Measurements from ENCODE around the gene NTF3. TPM values are rescaled to one million over a fixed set of nuclear protein-coding genes. Genes with fewer than 3 reads are reported as not detected.

NTF3 gene
- total RNA-seq, 6 experiments from 2014 or later = 5.2 to 9.5 (median 8.6) TPM

- TF ChIP-seq, protein P1, sequence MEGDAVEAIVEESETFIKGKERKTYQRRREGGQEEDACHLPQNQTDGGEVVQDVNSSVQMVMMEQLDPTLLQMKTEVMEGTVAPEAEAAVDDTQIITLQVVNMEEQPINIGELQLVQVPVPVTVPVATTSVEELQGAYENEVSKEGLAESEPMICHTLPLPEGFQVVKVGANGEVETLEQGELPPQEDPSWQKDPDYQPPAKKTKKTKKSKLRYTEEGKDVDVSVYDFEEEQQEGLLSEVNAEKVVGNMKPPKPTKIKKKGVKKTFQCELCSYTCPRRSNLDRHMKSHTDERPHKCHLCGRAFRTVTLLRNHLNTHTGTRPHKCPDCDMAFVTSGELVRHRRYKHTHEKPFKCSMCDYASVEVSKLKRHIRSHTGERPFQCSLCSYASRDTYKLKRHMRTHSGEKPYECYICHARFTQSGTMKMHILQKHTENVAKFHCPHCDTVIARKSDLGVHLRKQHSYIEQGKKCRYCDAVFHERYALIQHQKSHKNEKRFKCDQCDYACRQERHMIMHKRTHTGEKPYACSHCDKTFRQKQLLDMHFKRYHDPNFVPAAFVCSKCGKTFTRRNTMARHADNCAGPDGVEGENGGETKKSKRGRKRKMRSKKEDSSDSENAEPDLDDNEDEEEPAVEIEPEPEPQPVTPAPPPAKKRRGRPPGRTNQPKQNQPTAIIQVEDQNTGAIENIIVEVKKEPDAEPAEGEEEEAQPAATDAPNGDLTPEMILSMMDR (IDR thresholded peaks at IDR 0.05) = no peak
- H3K36me3 Mint-ChIP-seq (ENCODE audit: low read depth) = no peaks in the 10 kb centered on the region; the same call in 1 of the 2 replicates
- H3K4me3 Mint-ChIP-seq = no peak overlapping the region
- DNase-seq = no peak
- H3K9me3 Mint-ChIP-seq = no peaks in the 10 kb centered on the region
- H3K27ac Mint-ChIP-seq = no peak overlapping the region
- H3K4me1 Mint-ChIP-seq (ENCODE audit: low read depth) = peaks cover 55% of the 10 kb centered on the region
- peaks cover 3% of the 10 kb centered on the region; the same call in 1 of the 2 replicates for H3K27me3 Mint-ChIP-seq (ENCODE audit: insufficient read depth)
These were observed 71.9 kb downstream of the NTF3 start for GRCh38 chr12:5503774-5504173.

GRCh38 chr12:5505116-5505515 is 73.2 kb downstream of the NTF3 start:
- peaks cover 3% of the 10 kb centered on the region; the same call in 1 of the 2 replicates for H3K27me3 Mint-ChIP-seq (ENCODE audit: insufficient read depth)
- no peaks in the 10 kb centered on the region for H3K9me3 Mint-ChIP-seq
- TF ChIP-seq, protein P1 (IDR thresholded peaks at IDR 0.05) = no peak
- H3K4me3 Mint-ChIP-seq = no peak overlapping the region
- no peaks in the 10 kb centered on the region; the same call in 1 of the 2 replicates for H3K36me3 Mint-ChIP-seq (ENCODE audit: low read depth)
- DNase-seq = no peak
- H3K27ac Mint-ChIP-seq = no peak overlapping the region
- peaks cover 41% of the 10 kb centered on the region for H3K4me1 Mint-ChIP-seq (ENCODE audit: low read depth)

- Mint-ChIP-seq H3K4me1 (ENCODE audit: low read depth) (peaks cover 35% of the 10 kb centered on the region), H3K36me3 (ENCODE audit: low read depth) (no peaks in the 10 kb centered on the region; the same call in 1 of the 2 replicates), H3K4me3 (no peak overlapping the region), H3K27ac (no peak overlapping the region), H3K27me3 (ENCODE audit: insufficient read depth) (peaks cover 3% of the 10 kb centered on the region; the same call in 1 of the 2 replicates), H3K9me3 (no peaks in the 10 kb centered on the region)
- TF ChIP-seq, protein P1 (IDR thresholded peaks at IDR 0.05) = no peak
- DNase-seq = no peak
These were observed 73.8 kb downstream of the NTF3 start for GRCh38 chr12:5505751-5506150.

DNA sequence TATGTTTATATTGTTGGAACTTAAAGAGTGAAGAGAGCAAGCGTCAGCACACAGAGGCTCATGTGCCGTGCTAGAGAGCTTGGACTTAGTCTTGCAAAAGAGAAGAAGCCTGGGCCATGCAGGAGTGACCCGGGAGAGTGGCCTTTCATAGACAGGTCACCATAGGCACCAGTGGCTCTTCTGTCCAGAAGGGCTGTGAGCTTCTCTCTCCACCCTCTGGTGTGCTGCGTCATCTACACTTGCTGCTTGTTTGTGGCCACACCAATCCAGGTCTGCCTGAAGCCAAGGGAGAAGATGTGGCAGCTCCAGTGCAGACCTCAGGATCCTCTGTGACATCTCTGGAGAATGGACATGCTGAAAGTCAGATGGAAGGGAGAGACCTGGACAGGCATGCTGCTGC is 74.4 kb downstream of the NTF3 start:
- peaks cover 35% of the 10 kb centered on the region for H3K4me1 Mint-ChIP-seq (ENCODE audit: low read depth)

GRCh38 chr12:5506821-5507231 is 74.9 kb downstream of the NTF3 start:
- Mint-ChIP-seq H3K9me3 (no peaks in the 10 kb centered on the region), H3K27ac (no peak overlapping the region), H3K4me1 (ENCODE audit: low read depth) (peaks cover 37% of the 10 kb centered on the region), H3K27me3 (ENCODE audit: insufficient read depth) (no peaks in the 10 kb centered on the region), H3K36me3 (ENCODE audit: low read depth) (no peaks in the 10 kb centered on the region), H3K4me3 (no peak overlapping the region)
- TF ChIP-seq, protein P1 (IDR thresholded peaks at IDR 0.05) = no peak
- no peak for DNase-seq

More for the DNA sequence above, 74.4 kb downstream of the NTF3 start:
- H3K36me3 Mint-ChIP-seq (ENCODE audit: low read depth) = no peaks in the 10 kb centered on the region; the same call in 1 of the 2 replicates
- no peaks in the 10 kb centered on the region for H3K27me3 Mint-ChIP-seq (ENCODE audit: insufficient read depth)
- no peaks in the 10 kb centered on the region for H3K9me3 Mint-ChIP-seq
- no peak overlapping the region for H3K27ac Mint-ChIP-seq
- TF ChIP-seq, protein P1 (IDR thresholded peaks at IDR 0.05) = no peak
- no peak overlapping the region for H3K4me3 Mint-ChIP-seq
- DNase-seq = no peak

All from HFFc6 (cell line).